NCI-H1436 treated with DMSO at 0.1 percent for 48 hours (cell line): ENCODE results near the gene DDX27.

Experiments used
- DNase-seq: peaks from one replicate; lab custom pipeline; 2025; lab: John Stamatoyannopoulos, UW

DDX27 gene

DNA sequence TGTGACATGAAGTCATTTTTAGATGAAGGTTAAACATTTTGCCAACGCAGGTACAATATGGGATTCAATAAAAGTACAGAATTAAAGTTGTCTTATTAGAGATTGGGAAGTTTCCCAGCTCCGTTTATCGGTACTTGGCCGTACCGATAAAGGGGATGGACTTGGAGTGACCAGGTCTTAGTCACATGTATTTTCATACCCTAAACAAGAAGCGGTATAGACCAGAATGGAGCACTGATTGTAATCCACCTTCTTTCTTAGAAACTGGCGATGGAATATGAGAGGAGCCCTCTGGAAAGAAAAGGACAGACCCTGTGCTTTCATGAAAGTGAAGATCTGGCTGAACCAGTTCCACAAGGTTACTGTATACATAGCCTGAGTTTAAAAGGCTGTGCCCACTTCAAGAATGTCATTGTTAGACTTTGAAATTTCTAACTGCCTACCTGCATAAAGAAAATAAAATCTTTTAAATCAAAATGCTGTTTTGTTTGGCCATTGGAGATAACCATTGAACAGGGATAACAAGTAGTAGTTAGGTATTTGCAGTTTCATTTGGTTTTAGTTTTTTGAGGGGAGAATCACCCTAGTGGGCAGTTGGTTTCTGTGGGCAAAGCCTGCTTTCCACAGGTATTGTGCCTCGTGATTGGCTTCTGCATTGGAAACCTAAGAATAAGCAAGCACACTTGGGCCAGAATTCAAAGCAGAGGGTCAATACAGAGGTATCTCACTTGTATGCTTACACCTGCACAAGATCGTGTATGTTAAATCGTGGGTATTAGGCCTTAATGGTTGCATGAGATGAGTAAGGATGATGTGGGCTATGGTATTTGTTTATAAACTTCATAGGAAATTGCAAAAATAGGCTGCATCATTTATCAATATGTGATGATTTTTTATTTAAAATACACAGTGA lies 69.8 kb downstream of the DDX27 start:
- DNase-seq = no peak

DNA sequence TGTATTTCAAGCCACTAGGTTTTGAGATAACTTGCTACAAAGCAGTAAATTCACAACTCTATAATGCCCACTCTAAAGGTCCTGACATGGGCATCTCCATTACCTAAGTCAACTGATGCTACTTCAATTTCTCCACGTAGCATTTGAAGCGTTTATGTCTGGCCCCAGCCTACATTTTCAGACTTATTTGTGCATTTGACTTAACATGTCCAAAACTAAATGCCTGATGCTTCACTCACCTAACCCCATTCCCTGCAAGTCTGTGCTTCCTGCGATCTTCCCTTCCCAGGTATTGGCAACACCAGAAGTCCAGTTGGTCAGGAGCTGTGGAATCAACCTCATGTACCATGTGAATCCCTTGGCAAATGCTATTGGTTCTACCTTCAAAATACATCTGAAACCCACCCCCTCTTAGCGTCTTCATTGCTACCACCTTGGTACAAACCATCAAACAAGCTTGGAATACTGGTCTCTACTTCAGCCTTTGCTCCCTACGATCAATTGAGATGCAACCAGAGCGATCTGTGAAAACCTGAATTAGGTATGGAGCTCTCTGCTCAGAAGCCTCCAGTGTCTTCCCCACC lies 71.5 kb downstream of the DDX27 start:
- DNase-seq = no peak

DNA sequence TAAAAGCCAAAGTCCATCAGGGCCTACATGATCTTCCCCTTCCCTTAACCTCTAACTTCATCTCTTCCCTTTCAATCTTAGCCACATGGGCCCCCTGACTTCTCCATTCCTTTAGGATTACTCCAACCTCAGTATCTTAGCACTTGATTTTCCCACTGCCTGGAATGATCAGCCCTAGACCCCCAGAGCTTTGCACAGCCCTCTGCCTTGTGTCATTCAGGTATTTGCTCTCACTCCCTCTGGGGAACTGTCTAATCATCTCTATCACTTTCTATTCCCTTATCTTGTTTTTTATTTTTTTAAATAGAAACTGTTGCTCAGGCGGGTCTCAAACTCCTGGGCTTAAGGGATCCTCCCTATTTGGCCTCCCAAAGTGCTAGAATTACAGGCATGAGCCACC lies 72.0 kb downstream of the DDX27 start:
- DNase-seq = no peak

DNA sequence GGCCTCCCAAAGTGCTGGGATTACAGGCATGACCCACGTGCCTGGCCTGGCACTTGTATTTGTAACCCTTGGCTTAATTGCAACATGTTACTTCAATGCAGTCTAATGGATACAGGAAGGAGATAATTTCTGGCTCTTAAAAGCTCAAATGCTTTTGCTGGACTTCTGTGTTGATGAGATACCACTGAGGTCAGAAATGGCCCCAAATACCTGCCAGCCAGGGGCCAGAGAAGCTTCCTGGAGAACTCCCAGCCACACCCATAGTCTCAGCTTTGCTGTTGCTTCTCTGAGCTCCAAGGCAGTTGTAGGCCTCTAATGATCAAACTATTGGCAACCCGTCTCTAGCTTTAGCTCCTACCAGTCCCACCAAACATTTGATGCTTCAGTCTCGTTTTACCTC lies 72.8 kb downstream of the DDX27 start:
- DNase-seq = no peak

DNA sequence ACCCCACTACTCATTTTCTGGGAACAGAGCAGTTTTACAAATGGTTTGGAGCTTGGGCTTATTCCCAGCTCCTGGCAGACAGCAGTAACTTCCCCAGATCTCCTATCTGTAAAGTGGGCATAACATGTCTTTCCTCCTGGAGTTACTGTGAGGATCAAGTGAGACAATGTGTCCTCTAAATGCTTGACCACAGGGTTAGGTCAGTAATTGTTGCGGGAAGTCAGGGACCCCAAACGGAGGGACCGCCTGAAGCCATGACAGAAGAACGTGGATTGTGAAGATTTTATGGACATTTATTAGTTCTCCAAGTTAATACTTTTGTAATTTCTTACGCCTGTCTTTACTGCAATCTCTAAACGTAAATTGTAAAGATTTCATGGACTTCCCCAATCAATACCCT lies 73.9 kb downstream of the DDX27 start:
- no peak for DNase-seq
